Inferior parietal cortex (tissue), 1 donor: ENCODE measurements around the gene FAT2.

Source experiments
- DNase-seq: peaks from one replicate; pipeline ENCODE4 v3.0.0-alpha.2; 2016; ENCODE audit errors: extremely low spot score

The FAT2 gene

DNA sequence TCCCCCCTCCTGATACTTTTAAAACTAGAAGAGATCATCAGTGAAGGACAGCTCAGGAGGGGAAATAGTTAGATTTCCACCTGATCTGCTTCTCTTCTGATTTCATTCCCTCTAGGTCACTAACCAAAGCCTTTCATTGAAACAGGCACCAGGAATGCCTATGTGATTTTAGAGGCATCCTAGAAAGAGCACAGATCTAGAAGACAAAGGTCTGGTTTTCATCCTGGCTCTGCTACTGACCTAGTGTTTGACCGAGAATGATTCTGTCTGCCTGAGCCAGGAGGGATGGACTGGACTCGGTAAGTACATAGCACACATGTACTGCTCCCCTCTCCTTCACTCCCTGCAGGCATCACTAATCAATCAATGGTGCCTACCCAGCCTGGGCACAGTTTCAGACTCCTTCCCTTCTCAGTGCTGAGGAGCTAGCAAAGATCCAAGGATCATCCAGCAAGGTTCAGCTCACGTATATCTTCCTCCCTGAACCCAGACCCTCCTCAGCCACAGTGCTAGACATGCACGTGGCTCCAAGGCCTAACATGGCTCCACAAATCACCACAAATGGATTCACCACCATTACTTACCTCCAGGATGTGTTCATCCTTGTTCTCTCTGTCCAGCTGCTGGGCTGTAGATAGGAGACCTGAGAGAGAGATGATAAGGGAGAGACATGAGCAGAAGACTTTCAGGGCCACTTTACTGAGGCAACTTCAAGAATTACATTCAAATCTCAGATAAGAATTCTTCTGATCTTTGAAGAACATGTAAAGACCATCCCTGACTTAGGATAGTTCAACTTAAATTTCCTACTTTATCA is 35.2 kb downstream of the FAT2 start:
- DNase-seq: no peak

DNA sequence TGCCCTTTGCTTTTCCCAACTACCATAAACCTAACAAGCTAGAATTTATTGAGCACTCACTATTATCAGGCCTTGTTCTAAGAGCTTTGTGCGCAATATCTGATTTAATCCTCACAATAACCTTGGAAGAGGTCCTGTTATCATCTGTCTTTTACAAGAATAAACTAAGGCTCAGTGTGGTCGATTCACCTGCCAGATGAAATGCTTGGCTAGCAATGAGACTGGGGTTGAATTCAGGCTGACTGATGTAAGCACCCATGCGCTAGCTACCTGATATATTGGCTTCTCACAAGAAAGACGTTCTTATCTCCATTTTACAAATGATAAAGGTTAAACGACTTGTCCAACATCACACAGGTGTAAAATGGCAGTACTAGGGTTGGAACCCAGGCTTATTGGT is 37.4 kb downstream of the FAT2 start:
- DNase-seq: no peak

DNA sequence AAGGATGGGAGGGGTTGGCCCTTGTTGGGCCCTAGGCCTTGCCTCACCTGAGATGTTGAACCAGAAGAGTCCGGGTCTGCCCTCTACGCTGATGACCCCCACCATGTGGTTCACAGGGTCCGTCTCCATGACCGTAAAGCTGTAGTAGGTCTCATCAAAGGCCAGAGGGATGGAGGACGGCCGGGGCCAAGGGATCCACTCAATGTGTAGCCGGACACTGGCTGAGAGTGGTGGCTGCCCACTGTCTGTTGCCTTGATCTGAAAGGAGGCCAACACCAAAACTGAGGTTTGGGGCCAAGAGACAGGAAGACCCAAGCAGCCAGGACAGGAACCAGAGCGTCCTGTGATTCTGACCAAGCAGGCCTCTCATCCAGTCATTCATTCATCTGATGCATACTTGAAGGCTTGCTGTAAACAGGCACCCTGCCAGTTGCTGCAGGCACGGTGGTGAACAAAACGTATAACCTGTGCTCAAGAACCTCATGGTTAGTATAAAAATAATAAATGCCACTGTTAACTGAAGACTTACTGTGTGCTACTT is 37.9 kb downstream of the FAT2 start:
- no peak for DNase-seq

- no peak for DNase-seq
These were observed 39.1 kb downstream of the FAT2 start for GRCh38 chr5:151551985-151552384.

GRCh38 chr5:151550146-151550545 is 41.0 kb downstream of the FAT2 start:
- DNase-seq: no peak

- no peak for DNase-seq
These were observed 41.4 kb downstream of the FAT2 start for GRCh38 chr5:151549713-151550112.

DNA sequence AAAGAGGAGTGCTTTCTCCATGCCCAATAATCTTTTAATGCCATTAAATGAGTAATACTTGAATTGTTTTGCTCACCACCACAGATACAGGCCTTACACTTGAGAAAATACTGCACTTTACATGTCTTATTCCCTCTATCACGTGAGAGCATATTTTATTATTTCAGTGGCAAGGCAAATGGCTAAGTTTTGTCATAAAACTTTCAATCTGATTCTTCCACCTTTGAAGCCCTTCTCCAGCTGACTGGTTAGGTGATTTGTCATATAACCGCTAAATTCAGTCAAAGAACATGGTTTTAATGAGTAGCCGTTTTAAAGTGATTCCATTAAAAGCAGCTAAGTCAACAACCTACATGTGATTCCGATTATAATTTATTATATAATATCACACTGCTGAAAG is 43.8 kb downstream of the FAT2 start:
- no peak for DNase-seq

GRCh38 chr5:151541571-151541970 is 49.6 kb downstream of the FAT2 start:
- DNase-seq: no peak
